ENCODE measurements around the gene MUSK. TPM values are rescaled to one million over a fixed set of nuclear protein-coding genes. Genes with fewer than 3 reads are reported as not detected.

Gene MUSK
- polyA plus RNA-seq, 1 experiment: 0.58 TPM

GRCh38 chr9:110842169-110842568 is 173.6 kb downstream of the MUSK start:
- TF ChIP-seq CTCF (IDR thresholded peaks at IDR 0.05; ENCODE audit: low read depth, low read length): no peak
- H3K9me3 ChIP-seq (ENCODE audit: control insufficient read depth, insufficient read depth, low read length): peaks cover 4% of the 10 kb centered on the region
- no peaks in the 10 kb centered on the region for H3K27me3 ChIP-seq (ENCODE audit: control insufficient read depth, insufficient read depth, low read length)
- CTCF ChIA-PET: no interaction called here
- POLR2A ChIA-PET: no interaction called here
- no peak for DNase-seq (ENCODE audit: low read depth, low spot score)
- no peak overlapping the region for H3K4me3 ChIP-seq (ENCODE audit: low read depth, low read length)
- no peak overlapping the region for H3K27ac ChIP-seq (ENCODE audit: low read depth, low read length)

GRCh38 chr9:110842986-110843385 is 174.4 kb downstream of the MUSK start:
- POLR2A ChIA-PET: no interaction called here
- H3K4me3 ChIP-seq (ENCODE audit: low read depth, low read length): no peak overlapping the region
- TF ChIP-seq CTCF (IDR thresholded peaks at IDR 0.05; ENCODE audit: low read depth, low read length): no peak
- H3K9me3 ChIP-seq (ENCODE audit: control insufficient read depth, insufficient read depth, low read length): peaks cover 4% of the 10 kb centered on the region
- no peak for DNase-seq (ENCODE audit: low read depth, low spot score)
- H3K27ac ChIP-seq (ENCODE audit: low read depth, low read length): no peak overlapping the region
- no peaks in the 10 kb centered on the region for H3K27me3 ChIP-seq (ENCODE audit: control insufficient read depth, insufficient read depth, low read length)
- CTCF ChIA-PET: no interaction called here

GRCh38 chr9:110844121-110844520 is 175.5 kb downstream of the MUSK start:
- no peak for DNase-seq (ENCODE audit: low read depth, low spot score)
- no peak overlapping the region for H3K4me3 ChIP-seq (ENCODE audit: low read depth, low read length)
- TF ChIP-seq CTCF (IDR thresholded peaks at IDR 0.05; ENCODE audit: low read depth, low read length): no peak
- no peaks in the 10 kb centered on the region; the same call in 1 of the 2 replicates for H3K9me3 ChIP-seq (ENCODE audit: control insufficient read depth, insufficient read depth, low read length)
- POLR2A ChIA-PET: no interaction called here
- no peak overlapping the region for H3K27ac ChIP-seq (ENCODE audit: low read depth, low read length)
- CTCF ChIA-PET: no interaction called here
- H3K27me3 ChIP-seq (ENCODE audit: control insufficient read depth, insufficient read depth, low read length): no peaks in the 10 kb centered on the region

GRCh38 chr9:110846215-110846614 is 177.6 kb downstream of the MUSK start:
- TF ChIP-seq CTCF (IDR thresholded peaks at IDR 0.05; ENCODE audit: low read depth, low read length): no peak
- no peak for DNase-seq (ENCODE audit: low read depth, low spot score)
- Histone ChIP-seq H3K4me3 (ENCODE audit: low read depth, low read length) (no peak overlapping the region), H3K27ac (ENCODE audit: low read depth, low read length) (no peak overlapping the region), H3K9me3 (ENCODE audit: control insufficient read depth, insufficient read depth, low read length) (no peaks in the 10 kb centered on the region; the same call in 1 of the 2 replicates), H3K27me3 (ENCODE audit: control insufficient read depth, insufficient read depth, low read length) (no peaks in the 10 kb centered on the region)
- ChIA-PET POLR2A (no interaction called here), CTCF (no interaction called here)

GRCh38 chr9:110847671-110848070 is 179.1 kb downstream of the MUSK start:
- no peaks in the 10 kb centered on the region for H3K27me3 ChIP-seq (ENCODE audit: control insufficient read depth, insufficient read depth, low read length)
- ChIA-PET POLR2A (no interaction called here), CTCF (no interaction called here)
- no peak for DNase-seq (ENCODE audit: low read depth, low spot score)
- TF ChIP-seq CTCF (IDR thresholded peaks at IDR 0.05; ENCODE audit: low read depth, low read length): no peak
- H3K4me3 ChIP-seq (ENCODE audit: low read depth, low read length): no peak overlapping the region
- H3K9me3 ChIP-seq (ENCODE audit: control insufficient read depth, insufficient read depth, low read length): no peaks in the 10 kb centered on the region; the same call in 1 of the 2 replicates
- no peak overlapping the region for H3K27ac ChIP-seq (ENCODE audit: low read depth, low read length)
